GM13977 (cell line): ENCODE data around the gene PCDH9.

Experiments
- DNase-seq: peaks from one replicate; pipeline ENCODE4 v3.0.0; 2012; ENCODE audit warnings: low spot score
- in situ Hi-C: fragments of 300-500 bp; cut with MboI; formaldehyde crosslinking; loops from one replicate; pipeline ENCODE4 v1.12.0; 2022; ENCODE audit warnings: low sequenced_read_pairs, low pct_unique_long_range_greater_than_20kb, mixed read lengths, inconsistent platforms; ENCODE audit not compliant: unreplicated experiment
- TF ChIP-seq, protein P1 (sequence below): IDR thresholded peaks from 2 replicates; pipeline ENCODE4 v1.5.1; 2012; ENCODE audit warnings: mild to moderate bottlenecking, control low read depth; ENCODE audit not compliant: insufficient read depth; ENCODE audit errors: extremely low read depth, missing control alignments

The PCDH9 gene

DNA sequence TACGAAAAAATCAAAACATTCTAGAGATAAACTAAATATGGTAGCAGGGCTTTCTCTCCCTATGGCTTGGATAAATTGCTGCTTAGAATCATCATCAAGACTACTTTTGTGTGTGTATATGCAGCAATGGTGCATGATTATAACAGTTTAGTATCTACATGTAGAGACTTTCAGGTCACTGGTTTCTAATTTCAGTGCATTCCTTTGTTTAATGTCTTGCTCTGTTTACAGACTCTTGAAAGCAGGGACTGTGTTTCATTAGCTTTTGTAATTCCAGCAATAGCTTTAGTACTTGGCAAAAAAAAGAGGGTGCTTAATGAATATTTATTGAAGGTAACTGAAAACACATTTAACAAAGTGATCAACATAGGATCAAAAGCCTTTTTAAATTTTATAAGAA, 420.7 kb downstream of the PCDH9 start:
- in situ Hi-C loops, result no loop called here
- DNase-seq, result no peak
- TF ChIP-seq, protein P1, sequence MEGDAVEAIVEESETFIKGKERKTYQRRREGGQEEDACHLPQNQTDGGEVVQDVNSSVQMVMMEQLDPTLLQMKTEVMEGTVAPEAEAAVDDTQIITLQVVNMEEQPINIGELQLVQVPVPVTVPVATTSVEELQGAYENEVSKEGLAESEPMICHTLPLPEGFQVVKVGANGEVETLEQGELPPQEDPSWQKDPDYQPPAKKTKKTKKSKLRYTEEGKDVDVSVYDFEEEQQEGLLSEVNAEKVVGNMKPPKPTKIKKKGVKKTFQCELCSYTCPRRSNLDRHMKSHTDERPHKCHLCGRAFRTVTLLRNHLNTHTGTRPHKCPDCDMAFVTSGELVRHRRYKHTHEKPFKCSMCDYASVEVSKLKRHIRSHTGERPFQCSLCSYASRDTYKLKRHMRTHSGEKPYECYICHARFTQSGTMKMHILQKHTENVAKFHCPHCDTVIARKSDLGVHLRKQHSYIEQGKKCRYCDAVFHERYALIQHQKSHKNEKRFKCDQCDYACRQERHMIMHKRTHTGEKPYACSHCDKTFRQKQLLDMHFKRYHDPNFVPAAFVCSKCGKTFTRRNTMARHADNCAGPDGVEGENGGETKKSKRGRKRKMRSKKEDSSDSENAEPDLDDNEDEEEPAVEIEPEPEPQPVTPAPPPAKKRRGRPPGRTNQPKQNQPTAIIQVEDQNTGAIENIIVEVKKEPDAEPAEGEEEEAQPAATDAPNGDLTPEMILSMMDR, result no peak

DNA sequence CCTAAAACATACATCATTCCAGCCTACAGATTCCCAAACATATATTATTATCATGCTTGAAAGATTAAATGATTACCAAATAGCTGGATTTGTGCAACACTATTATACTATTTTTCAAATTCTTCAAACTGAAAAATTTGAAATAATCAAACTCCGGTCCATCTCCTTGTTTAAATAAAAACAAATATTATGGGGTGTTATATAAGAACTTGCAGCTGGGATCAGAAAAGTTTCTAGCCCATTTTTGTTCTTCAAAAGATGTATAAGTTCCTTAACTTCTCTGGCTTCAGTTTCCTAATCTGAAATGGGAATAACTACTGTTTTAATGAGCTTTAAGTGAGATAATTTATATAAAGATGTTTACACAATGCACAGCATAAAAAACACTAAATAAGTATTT, 422.9 kb downstream of the PCDH9 start:
- DNase-seq, result no peak
- in situ Hi-C loops, result no loop called here
- TF ChIP-seq, protein P1, result no peak

DNA sequence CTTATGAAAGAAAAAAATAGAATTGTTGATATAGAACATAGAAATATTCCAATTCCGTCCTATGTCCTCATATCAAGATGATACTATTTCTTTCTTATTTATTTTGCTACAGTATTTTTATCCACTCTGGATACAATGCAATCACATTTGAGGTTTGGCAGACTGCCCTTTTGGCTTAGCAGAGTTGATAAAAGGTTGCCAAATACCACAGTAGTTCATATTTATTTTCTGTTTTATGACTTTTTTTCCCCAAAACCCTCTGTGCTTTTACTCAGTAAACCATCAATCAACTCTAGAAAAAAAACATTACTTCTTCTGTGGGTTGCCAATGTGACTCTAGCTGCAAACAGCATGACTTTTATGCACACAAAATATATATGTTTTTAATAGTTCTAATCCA, 424.5 kb downstream of the PCDH9 start:
- DNase-seq, result no peak
- TF ChIP-seq, protein P1, result no peak
- in situ Hi-C loops, result no loop called here

- TF ChIP-seq, protein P1, result no peak
- no peak for DNase-seq
- in situ Hi-C loops, result no loop called here
Measured at GRCh38 chr13:66803808-66804456, 426.2 kb downstream of the PCDH9 start.

GRCh38 chr13:66803013-66803807, 426.9 kb downstream of the PCDH9 start:
- no peak for DNase-seq
- TF ChIP-seq, protein P1, result no peak
- in situ Hi-C loops, result no loop called here

DNA sequence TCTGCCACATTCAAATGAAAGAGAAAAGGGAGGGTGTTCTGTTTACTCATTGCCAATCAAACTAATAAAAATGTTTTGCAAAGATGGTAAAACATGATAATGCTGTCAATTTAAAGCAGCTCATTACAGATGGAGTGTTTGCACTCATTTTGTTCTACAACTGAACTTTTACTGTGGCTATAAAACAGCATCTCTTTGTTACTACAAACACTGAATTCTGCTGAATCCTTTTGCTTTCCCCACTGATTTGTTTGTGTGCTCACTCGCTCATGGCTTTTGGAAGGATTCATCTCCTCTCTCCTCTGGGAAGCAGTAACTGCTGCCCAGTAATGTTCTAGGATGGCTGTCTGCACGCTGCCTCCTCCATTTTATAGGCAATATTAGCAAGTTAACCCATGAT, 434.5 kb downstream of the PCDH9 start:
- TF ChIP-seq, protein P1, result no peak
- no peak for DNase-seq

More for the DNA sequence above, 434.5 kb downstream of the PCDH9 start:
- in situ Hi-C loops, result no loop called here
